Measurements from ENCODE around the gene NFATC2IP.

DNA sequence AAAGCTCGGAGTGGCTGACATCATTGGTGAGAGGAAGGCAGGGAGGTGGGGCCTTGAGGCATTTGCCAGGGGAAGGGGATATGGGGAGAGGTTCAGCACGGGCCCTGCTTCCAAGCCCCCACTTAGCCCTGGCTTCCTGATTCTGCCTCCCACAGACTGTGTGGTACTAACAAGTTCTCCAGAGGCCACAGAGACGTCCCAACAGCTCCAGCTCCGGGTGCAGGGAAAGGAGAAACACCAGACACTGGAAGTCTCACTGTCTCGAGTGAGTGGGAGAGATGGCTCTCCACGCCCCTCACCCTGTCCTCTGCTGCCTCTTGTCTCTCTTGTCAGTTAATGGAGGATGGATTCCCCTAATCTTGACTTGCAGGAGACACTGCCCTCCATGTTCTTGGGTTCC, 8.1 kb downstream of the NFATC2IP start:
- no peak for TF ChIP-seq EZH2 (IDR thresholded peaks at IDR 0.05; ENCODE audit: borderline replicate concordance, low read depth, low read length, poor library complexity, severe bottlenecking)
- TF ChIP-seq, protein P1, sequence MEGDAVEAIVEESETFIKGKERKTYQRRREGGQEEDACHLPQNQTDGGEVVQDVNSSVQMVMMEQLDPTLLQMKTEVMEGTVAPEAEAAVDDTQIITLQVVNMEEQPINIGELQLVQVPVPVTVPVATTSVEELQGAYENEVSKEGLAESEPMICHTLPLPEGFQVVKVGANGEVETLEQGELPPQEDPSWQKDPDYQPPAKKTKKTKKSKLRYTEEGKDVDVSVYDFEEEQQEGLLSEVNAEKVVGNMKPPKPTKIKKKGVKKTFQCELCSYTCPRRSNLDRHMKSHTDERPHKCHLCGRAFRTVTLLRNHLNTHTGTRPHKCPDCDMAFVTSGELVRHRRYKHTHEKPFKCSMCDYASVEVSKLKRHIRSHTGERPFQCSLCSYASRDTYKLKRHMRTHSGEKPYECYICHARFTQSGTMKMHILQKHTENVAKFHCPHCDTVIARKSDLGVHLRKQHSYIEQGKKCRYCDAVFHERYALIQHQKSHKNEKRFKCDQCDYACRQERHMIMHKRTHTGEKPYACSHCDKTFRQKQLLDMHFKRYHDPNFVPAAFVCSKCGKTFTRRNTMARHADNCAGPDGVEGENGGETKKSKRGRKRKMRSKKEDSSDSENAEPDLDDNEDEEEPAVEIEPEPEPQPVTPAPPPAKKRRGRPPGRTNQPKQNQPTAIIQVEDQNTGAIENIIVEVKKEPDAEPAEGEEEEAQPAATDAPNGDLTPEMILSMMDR (conservative IDR thresholded peaks at IDR 0.05; ENCODE audit: low read depth, low read length): no peak

Measured in A673 (cell line).